Esophagus squamous epithelium (tissue), 4 donors: ENCODE data around the gene GP1BB.

Source experiments
- POLR2A ChIP-seq, 4 donors: fragments of 450-650 bp; IDR thresholded peaks; one replicate each; pipeline ENCODE4 v1.6.1; 2017; ENCODE audit warnings: antibody characterized with exemption in 4 of 4, mild to moderate bottlenecking in 4 of 4, moderate library complexity in 3 of 4
- TF ChIP-seq, protein P1 (sequence below), 6 experiments: fragments of 450-650 bp in 4 of 6; fragments of 200-600 bp in 2 of 6; sonication (generic) in 2 of 6; IDR thresholded peaks; one replicate each; pipeline ENCODE4 v1.5.1; 2016 to 2019; ENCODE audit warnings: antibody characterized with exemption in 6 of 6, mild to moderate bottlenecking in 4 of 6, moderate library complexity in 4 of 6

DNA sequence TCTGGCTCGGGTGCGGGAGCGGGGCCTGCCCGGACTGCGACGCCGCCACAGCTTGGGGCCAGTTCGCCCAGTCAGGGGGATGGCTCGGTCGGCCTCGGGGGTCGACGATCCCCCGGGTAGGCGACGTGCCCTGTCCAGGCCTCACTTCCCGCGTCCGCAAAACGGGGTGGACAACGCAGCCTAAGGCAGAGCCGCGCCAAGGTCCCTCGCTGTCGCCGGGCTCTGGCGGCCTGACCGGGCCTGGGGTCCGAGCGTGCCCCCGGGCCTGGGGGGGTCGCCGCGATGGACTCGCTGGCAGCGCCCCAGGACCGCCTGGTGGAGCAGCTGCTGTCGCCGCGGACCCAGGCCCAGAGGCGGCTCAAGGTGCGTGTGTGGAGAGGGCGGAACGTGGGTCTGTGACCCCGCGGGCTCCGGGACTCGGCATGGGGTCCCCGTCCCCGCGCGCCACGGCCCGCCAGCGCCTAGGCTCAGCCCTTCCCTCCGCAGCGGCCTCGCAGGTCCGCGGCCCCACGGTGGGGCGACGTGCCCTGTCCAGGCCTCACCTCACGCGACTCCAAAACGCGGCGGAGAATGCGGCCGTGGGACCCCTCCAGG lies 4.8 kb upstream of the GP1BB start:
- TF ChIP-seq, protein P1, sequence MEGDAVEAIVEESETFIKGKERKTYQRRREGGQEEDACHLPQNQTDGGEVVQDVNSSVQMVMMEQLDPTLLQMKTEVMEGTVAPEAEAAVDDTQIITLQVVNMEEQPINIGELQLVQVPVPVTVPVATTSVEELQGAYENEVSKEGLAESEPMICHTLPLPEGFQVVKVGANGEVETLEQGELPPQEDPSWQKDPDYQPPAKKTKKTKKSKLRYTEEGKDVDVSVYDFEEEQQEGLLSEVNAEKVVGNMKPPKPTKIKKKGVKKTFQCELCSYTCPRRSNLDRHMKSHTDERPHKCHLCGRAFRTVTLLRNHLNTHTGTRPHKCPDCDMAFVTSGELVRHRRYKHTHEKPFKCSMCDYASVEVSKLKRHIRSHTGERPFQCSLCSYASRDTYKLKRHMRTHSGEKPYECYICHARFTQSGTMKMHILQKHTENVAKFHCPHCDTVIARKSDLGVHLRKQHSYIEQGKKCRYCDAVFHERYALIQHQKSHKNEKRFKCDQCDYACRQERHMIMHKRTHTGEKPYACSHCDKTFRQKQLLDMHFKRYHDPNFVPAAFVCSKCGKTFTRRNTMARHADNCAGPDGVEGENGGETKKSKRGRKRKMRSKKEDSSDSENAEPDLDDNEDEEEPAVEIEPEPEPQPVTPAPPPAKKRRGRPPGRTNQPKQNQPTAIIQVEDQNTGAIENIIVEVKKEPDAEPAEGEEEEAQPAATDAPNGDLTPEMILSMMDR (IDR thresholded peaks at IDR 0.05), result no peak
- TF ChIP-seq POLR2A (IDR thresholded peaks at IDR 0.05), result no peak
